Left renal pelvis (tissue), 4 donors: ENCODE data around the gene CNDP2. TPM values are rescaled to one million over a fixed set of nuclear protein-coding genes. Genes with fewer than 3 reads are reported as not detected.

Experiments used
- DNase-seq, 4 donors: peaks; one replicate each; pipeline ENCODE4 v3.0.0-alpha.2; 2013; ENCODE audit warnings: low read depth in 4 of 4, low spot score in 3 of 4
- polyA plus RNA-seq, 4 donors: library from polyadenylated mRNA; unstranded; fragments of 120-200 nt; gene quantifications; one replicate each; pipeline ENCODE4 v1.2.1, GENCODE V29; 2013; ENCODE audit not compliant: insufficient read length in 4 of 4

CNDP2 gene
- 100 to 1,000 TPM in 3 of 4 donors, 10 to 100 TPM in 1; 73.0 to 311 (median 251) TPM for polyA plus RNA-seq

DNA sequence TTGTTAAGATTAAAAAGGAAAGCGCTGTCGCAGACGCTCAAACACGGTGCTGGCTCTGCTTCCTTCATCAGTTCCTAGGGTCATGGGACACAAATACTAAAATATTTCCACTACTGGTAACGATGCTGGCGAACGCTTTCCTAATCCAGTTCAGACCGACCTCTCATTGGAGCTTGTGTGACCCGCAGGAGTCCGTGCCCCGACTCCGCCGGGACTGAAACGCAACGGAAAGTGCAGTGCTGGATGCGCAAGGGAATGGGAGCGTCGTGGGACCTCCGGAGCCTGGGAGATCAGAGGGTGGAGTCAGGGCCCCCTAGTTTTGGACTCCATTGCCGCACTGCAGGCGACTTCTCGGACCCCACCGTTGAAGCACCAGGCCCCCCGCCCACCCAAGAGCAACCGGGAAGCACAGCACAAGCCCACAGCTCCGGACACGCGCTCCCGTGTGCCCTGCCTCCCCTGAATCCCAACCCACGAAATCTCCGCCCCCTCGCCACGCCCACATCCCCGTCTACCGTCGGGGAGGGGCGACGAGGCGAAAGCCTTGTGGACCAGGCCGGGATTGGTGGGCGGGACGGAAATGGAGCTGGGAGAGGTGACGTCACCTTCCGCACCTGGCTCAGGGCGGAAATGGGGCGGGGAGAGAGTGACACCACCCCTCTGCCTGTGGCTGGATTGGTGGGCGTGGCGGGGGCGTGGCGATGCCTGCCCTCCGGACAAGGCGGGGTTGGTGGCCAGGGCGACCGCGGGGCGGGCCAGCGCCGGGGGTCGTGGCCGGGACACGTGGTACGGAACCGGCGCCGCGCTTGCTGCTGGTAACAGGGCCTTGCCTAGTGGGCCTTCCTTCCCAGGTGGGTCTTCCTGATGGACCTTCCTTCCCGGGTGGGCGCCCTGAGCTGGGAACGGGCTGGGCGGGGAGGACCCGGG, at the start of gene CNDP2:
Gene CNDP2, plus strand, starts transcription at position 783 of the 927 bp plus-strand sequence. CDS start 3,611 bp downstream, outside the sequence.
- DNase-seq, result peak; percentile 97 to 99 (median 98)

DNA sequence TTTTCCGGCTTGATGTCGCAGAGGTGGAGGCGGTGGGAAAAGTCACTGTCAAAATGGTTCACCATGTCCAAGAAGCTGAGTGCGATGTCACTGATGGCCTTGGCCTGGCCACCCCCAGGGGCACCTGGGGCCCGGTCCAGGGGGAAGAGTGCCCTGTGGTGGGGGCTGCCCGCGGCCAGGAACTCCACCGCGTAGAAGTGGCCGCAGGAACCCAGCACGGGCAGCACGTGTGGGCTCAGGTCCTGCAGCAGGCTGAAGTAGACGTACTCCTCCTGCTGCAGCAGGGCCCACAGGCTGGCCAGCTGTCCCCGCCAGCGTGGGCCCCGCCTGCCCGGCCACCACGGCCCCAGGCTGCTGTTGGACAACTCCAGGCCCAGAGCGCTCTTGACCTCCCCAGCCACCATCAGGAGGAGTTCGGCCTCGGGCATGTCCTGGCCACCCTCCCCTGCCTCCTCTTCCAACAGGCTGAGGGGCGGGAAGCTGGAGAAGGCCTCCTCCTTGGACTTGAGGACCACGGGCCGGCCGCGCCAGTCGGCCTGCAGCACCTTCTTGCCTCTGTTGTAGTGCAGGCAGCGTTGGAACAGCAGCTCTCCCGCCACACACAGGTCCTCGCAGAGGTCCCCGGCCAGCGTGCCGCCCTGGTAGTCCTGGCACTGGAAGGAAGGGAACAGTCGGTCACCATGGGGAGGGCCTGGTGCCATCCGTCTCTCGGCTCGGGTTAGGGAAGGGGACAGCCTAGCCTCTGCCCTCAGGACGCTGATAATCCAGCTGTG, 49.3 kb upstream of the CNDP2 start:
- DNase-seq, result no peak

DNA sequence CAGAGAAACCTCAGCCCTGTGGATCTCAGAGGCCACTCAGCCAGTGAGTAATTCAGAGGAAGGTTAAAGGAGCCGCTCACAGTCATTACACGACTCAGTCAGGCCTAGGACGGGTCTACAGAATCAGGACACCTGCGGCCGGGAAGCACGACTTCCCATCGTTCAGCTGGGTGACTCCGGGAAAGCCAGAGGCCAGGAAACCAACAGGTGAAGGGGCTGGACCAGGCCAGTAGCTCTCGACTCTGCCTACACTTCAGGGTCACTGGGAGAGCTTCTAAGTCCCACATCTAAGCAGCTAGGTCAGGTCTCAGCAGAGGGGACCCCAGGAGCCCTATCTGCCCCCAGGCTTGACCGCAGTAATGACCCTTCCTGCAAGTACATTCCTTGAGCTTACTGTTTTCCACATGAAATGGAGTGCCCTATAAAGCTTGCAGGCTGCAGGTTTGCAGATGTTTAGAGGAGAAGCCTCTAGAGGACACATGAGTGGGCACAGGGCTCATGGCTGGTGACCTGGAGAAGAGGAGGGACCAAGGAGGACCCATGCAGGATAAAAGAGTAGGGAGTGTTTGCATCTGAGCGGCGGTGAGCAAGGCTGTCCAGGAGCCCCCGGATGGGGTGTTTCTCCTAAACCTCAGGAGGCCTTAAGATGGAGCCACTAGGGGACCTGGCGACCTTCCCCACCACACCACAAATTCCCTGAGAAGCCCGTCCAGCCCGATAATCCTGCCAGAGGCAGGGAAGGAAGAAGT, 48.6 kb upstream of the CNDP2 start:
- DNase-seq, result no peak

DNA sequence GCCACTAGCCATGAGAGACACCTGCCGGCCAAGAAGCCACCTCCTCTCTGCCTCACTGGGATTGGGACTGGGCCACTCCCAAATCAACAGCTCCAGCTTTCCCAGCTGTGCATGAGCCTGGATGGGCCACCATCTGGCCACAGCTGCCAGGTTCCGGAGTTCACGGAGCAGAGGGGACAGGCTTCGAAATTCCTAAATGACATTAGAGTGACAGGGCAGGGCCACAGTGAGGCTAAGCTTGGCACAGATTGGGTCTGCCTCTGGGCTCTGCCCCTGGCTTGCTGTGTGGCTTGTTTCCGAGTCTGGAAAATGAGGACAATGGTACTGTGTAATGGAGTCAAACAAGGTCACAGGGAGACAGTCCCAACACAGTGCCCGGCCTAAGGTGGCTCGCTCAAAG, 45.5 kb upstream of the CNDP2 start:
- no peak for DNase-seq

DNA sequence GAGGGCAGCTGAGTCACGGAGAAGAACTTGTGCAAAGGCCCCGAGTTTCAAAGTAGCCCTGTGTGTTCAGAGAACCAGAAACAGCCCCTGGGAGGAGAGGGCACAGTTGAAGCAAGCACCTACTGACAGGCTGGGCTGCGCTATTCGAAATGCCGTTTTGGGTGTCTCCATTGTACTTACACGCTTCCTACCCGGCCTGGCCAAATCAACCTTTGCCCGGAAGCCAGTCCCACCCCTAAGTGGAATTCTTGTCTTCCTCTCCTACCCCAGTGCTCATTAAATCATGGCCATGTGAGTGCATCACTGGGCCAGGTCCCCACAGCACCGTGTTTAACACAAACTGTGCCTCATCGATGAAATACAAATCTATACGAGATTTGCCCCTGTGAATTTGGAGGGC, 45.0 kb upstream of the CNDP2 start:
- DNase-seq, result no peak

DNA sequence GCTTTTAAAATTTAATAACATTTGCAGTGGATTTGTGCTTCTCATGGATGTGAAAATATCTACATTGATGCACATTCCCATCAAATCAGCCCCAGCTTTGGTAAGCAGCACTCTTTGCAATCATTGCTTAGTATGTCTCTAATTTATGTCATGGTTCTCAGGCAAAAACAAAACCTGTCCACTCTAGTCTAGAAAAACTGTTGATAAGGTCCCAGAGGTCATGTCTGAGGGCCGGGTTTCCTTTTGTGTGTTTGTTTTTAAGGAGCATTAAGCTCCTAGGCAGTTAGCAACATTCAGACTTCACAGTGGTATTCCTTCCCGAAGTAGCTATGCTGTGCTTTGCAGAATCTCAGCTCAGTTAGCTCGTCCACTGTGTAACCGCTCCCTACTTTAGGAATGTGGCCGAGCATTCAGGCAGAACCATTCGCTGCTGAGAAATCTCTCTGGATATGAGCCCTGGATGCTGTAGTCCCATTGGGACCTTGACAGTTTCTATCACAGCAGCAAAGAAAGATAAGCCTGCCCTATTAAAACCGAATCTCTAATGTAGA, 43.1 kb upstream of the CNDP2 start:
- DNase-seq, result peak in 1 of 4 donors; percentile 35

DNA sequence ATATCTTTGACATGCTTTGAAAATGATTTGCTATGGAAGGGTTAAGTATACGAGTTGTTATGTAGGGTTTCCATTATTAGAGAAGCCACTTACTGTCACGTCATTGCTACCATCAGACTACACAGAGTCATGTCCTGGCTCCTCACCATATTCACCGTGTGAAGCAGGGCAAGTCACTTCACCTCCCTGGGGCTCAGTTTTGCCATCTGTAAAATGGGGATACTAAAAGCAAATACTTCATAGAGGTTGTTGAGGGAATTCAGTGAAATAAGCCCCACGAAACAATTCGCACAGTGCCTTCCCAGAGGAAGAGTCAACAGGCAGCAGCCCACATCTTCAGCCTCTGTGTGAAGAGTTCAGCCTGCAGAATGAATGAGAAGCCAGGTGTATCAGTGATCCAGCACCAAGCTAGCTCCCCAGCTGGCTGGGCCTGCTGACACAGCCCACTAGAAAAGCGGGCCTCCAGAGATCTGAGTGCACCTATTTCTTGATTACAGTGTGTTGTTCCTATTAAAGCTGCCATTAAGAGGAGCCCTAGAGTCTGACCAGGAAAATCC, 42.4 kb upstream of the CNDP2 start:
- DNase-seq, result no peak

DNA sequence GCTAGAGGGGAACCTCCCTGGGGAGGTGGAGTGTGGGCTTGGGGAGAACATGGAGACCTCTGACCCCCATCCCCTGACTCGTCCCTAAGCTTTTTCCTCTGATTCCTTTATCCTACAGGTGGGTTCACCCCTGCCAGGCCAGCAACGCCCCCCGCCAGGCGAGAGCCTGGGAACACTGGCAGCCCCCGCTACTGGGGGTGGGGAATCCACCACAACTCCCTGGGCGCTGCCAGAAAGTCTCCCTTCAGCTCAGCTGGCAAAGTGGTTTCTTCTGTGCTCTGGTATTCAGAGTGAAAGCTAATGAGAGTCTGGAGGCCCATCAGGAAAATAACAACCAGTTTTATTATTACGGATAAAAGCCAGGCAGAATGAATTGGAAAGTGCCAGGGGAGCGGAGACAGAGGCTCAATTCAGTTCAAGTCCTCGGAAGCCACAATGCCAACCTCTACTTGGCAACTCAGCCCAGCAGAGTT, 41.8 kb upstream of the CNDP2 start:
- DNase-seq, result no peak

DNA sequence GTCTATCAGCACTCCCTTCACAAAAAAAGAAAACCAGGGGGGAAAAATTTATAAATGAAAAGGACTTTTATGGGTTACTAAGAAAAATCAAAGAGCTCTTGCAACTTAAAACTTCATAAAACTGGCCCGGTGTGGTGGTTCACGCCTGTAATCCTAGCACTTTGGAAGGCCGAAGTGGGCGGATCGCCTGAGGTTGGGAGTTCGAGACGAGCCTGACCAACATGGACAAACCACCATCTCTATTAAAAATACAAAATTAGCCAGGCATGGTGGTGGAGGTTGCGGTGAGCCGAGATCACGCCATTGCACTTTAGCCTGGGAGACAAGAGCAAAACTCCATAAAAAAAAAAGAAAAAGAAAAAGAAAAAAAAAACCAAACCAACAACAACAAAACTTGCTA, 40.8 kb upstream of the CNDP2 start:
- no peak for DNase-seq

DNA sequence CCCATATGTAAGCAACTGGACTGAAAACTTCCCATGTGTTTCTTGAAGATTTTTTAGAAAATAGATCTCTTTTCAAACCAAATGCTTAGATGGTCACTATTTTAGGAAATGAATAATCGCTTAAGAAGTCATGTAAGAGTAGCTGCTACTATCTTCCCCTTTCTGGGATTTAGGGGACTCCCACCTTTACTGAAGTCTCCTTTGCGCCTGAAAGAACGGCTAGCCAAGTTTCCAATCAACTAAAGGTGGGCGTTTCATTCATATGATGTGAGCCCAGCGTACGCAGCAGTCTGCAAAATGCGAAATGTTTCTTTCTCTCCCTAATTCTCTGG, 40.2 kb upstream of the CNDP2 start:
- no peak for DNase-seq

DNA sequence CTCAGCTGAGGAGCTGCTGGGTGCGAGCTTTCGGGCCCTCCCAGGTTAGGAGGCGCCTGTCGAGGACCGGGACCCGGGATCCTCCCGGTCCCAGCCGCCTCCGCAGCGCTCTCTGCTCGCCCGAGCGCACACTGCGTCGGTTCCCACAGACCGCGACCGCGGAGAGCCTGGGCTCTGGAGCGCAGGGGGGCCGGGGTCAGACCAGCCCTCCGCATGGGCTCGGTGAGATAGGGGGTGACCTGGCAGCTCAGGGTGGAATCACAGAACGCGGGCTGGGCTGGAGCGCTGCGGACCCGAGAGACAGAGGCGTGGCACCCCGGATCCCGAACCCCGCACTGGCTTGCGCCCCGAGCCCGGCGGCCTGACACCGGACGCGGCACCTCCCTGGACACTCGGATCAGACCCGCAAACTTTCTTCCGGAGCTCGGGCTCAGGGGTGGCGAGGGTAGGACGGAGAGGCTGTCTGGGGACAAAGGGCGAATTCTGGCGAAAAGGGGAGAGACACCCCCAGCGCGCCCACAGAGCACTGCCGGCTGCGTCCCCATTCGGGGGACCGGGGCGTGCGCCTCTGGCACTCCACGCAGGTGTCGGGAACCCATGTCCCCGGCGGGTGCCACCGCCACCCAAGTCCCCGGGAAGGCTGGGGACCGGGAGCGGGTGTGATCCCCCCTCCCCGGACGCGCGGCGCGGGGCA, 39.7 kb upstream of the CNDP2 start:
- no peak for DNase-seq

DNA sequence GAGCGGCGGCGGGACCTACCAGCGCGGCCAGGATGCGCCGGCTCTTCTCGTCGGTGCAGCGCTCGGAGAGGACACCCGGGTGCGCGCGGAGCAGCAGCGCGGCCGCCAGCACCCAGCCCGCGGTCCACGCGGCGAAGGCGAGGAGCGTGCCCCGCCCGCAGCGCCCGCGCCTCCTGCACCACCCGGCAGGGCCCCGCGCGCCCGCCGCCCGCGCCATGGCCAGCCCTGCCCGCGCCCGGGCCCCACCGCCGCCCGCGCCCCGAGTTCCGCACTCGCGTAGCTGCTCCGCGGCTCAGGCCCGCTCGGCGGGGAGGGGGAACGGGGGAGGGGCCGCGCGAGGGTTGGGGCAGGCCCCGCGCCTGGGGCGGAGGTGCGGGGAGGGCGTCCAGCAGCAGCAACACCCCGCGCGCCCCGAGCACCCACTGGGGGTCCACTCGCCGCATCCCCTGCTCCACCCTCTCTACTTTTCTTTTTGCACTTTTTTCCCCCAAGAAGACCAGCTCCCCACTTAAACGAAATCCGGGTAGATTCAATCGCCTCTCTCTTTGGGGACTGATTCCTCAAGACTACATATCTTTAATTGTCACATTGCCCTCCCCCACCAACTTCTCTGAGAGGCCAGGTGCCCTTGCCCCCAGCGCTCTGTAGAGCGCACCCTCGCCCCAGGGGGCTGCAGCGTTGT, 39.0 kb upstream of the CNDP2 start, which contains the start of gene DIPK1C:
Gene DIPK1C, minus strand, starts transcription at position 266 of the 682 bp plus-strand sequence. Its CDS starts 49 bp downstream, at position 217.
- no peak for DNase-seq

DNA sequence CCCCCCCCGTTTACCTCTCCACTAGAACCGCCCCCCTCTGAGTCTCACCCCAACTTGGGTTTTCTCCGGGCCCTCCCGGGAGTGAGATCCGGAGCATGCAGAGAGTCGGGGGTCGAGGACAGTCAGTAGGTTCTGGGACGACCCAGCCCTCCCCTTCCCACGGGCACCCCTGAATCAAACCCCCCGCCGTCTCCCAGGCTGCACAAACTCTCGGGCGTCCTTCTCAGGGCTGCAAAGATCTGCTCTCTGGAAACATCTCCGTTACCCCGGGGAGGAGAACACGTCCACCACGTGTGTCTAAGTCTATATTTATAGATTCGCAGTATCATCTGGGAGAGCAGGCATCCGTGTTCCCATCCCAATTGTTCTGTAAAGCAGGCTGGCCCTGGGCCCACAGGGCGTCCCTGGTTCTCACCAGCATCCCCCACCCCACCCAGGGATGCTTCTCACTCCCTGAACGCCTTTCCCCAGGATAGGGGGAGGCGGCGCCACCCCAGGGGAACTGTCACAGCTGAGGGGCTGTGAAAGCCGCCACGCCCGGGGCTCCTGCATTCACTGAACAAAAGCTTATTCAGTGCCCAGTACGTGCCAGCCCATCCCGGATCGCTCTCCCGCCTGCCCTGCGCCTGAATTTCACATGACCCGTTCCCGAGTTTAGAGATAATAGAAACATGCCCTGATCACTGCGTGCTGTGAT, 38.3 kb upstream of the CNDP2 start:
- no peak for DNase-seq

DNA sequence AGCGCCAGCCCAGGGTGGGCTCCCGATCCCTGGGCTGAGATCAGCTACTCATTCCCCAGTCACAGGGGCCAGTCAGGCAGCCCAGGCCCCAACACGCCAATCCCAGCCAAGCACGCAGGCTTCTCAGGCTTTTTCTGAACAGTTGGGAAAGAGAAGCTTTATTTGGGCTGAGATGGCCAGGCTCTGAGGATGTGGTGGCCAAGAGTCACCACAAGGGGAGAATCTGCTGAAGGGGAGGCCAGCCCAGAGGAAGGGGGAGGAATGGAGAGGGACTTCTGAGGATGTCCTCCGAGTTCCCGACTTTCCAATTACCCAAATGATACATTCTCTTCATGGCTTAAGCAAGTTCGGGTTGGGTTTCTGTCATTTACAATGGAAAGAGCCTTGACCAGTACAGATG, 36.3 kb upstream of the CNDP2 start:
- no peak for DNase-seq

DNA sequence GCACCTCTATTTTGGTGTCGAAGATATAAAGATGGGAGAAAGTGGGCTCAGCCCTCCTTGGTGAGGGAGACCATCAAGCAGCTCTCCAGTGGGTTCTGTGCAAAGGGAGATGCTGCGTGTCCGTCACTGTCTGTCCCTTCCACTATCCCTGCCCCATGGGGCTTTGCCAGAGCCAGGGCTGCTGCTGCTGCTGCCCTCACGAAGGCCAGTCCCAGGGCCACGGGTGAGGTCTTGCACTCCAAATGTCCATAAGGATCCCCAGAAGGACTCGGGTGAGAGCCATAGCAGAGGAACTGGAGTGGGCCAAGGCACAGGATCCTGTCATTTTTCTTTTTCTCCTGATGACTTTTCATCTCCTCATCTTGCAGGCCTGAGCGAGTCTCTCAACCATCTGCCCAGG, 35.3 kb upstream of the CNDP2 start:
- DNase-seq, result no peak

DNA sequence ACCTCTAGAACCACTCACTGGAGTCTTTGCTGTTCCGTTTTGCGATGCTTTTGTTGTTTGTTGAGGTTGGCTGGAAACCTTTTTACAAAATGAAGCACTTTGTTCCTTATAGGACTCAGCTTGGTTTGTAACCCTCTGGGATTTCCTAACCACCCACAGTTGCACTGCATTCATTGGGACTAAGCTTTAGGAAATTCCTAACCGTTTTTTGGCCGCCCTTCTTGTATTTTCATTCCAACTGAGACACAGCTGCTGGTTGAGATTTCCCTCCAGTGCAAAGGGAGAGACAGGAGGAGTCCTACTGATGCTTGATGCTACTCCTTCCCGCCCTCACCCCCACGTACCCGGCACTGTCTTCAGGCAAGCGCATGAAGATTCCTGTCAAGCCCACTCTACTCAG, 32.9 kb upstream of the CNDP2 start:
- no peak for DNase-seq

DNA sequence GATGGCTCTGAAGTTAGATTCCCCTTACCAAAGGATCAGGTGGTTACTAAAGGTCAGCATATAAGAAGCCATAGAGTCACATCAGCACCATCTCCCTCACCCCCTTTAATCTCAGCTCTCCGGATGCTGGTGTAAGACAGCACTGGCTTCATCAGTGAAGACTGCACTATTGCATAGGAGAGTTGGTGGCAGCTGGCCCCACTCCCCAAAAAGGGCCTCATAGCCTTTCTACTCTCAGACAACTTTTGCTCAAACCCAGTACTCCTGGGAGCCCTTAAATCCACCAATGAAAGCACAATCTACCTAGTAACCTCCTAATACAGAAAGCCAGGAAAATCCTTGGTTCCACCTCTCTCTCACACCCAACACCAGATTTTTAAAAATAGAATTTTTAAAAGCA, 32.2 kb upstream of the CNDP2 start:
- no peak for DNase-seq

DNA sequence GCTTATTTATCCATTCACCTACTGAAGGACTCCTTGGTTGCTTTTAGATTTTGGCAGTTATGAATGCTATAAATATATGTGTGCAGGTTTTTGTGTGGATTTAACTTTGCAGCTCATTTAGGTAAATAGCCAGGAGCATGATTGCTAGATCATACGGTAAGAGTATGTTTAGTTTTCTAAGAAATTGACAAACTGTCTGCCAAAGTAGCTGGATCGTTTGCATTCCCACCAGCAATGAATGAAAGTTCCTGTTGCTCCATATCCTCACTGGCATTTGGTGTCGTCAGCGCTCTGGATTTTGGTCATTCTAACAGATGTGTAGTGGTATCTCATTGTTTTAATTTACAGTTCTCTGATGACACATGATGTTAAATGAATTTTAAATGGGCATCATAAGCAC, 30.4 kb upstream of the CNDP2 start:
- DNase-seq, result no peak
